Activated CD8-positive, alpha-beta memory T cell treated with anti-CD3 and anti-CD28 coated beads, Interleukin-2, amount 50 U/mL, for 48 hours (primary cell): Measurements from ENCODE around the gene ACTA1.
"Not testable (repeated sequence)": the region's sequence is repeated elsewhere in the genome, so short reads cannot be mapped to it uniquely, and the experiment has no call there.

Source experiments
- DNase-seq: peaks from one replicate; pipeline ENCODE4 v3.0.0-alpha.2; 2020

The ACTA1 gene

GRCh38 chr1:229434005-229434640 lies at the start of gene ACTA1:
TSS of gene ACTA1 (minus strand) at chr1:229434094. CDS start at chr1:229433115, 979 bp downstream.
- no peak for DNase-seq

- DNase-seq: no peak
These were observed 48.6 kb upstream of the ACTA1 start for GRCh38 chr1:229482511-229482910.

GRCh38 chr1:229480495-229480894 lies 46.6 kb upstream of the ACTA1 start:
- DNase-seq: no peak

GRCh38 chr1:229479660-229480399 lies 45.9 kb upstream of the ACTA1 start:
- DNase-seq: no peak

DNA sequence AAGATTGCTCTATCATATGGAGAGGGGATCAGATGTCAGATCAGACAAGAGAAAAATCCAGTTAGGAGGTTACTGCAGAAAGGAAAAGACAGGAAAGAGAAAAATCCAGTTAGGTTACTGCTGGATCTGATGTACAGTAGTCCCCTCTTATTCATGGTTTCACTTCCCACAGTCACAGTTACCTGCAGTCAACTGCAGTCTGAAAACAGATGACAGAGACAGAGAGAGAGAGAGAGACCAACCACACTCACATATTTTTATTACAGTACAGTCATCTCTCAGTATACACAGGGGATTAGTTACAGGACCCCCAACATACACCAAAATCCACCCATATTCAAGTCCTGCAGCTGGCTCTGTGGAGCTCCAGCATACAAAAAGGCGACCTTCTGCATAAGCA lies 45.0 kb upstream of the ACTA1 start:
- DNase-seq: no peak

- not testable (repeated sequence) for DNase-seq
These were observed 42.0 kb upstream of the ACTA1 start for GRCh38 chr1:229475859-229476258.

DNA sequence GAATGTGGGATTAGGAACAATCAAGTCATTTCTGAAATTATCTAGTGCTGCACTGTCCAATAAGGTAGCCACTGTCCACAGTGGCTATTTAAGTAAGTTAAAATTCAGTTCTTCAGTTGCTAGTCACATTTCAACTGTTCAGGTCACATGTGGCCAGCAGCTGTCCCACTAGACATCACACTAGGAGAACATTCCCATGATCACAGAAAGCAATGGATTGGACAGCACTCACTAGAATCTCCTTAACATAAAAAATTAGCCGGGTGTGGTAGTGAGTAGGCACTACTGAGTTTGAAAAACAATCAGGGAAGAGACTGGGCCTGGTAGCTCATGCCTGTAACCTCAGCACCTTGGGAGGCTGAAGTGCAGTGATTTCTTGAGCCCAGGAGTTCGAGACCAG lies 40.6 kb upstream of the ACTA1 start:
- DNase-seq: no peak

DNA sequence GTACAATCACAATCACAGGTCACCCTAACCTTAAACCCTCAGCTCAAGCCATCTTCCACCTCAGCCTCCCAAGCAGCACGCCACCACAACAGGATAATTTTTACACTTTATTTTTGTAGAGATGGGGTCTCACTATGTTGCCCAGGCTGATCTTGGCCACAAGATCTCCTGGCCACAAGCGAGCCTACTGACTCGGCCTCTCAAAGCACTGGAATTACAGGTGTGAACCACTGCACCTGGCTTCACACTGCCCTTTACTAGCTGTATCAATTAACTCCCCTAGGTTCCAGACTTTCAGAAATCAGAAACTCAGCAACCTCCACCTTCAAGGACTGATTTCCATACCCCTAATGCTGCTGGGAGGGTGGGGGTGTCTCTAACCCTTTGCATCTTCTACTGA lies 37.3 kb upstream of the ACTA1 start:
- DNase-seq: no peak

GRCh38 chr1:229470406-229471043 lies 36.6 kb upstream of the ACTA1 start:
- no peak for DNase-seq

- no peak for DNase-seq
These were observed 33.0 kb upstream of the ACTA1 start for GRCh38 chr1:229466887-229467286.

GRCh38 chr1:229464672-229465071 lies 30.8 kb upstream of the ACTA1 start:
- no peak for DNase-seq

DNA sequence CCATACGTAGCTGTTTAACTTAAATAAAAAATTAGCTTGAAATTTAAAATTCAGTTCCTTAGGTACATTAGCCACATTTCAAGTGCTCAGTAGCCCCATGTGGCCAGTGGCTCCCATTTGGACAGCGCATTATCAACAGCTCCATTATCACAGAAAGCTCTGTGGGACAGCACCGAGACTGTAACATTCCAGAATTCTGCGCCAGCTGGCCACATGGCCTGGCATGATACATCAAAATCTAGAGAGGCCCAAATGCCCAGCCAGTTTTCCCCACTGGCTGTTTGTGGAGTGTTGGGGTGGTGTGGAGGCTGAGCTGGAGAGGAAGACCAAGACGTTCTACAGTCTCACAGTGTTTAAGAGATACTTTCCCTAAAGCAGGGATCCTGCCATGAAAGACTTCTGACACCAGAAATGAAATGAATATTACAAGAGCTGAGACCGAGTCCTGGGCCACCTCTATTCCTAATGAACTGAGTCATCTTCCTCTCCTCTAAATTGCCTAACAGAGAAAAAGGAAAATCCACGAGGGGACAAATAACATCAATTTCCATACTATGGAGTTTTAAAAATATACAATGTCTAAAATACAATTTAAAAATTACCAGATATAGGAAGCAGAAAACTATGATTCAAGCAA lies 27.3 kb upstream of the ACTA1 start:
- no peak for DNase-seq

DNA sequence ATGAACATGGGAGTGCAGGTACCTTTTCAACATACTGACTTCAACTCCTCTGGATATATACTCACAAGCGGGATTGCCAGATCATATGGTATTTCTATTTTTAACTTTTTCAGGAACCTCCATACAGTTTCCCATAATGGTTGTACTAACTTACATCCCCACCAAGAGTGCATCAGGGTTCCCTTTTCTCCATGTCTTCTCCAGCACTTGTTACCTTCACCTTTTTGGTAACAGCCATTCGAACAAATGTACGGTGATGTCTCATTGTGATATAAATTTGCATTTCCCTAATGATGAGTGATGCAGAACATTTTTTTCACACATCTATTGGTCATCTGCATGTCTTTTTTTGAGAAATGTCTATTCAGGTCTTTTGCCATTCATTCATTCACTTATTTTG lies 25.9 kb upstream of the ACTA1 start:
- DNase-seq: no peak

GRCh38 chr1:229457436-229457835 lies 23.5 kb upstream of the ACTA1 start:
- no peak for DNase-seq

GRCh38 chr1:229456016-229456415 lies 22.1 kb upstream of the ACTA1 start:
- no peak for DNase-seq

DNA sequence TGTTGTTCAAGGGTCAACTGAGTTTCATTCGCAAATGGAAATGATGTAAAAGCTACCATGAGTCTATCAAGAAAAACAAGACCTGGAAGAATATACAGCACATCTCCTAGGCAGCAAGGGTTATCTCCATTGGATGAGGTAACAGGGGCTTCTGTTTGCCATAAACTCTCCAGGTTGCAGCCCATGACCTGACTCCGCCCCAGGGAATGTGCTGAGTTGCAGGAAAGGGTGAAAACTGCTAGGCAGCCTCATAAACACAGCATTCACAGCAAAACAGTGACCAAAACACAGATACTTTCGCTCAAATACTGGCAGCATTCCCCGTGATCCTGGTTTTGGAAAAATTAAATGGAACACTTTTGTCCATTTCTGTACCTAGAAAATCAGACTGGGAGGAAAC lies 20.2 kb upstream of the ACTA1 start:
- no peak for DNase-seq

DNA sequence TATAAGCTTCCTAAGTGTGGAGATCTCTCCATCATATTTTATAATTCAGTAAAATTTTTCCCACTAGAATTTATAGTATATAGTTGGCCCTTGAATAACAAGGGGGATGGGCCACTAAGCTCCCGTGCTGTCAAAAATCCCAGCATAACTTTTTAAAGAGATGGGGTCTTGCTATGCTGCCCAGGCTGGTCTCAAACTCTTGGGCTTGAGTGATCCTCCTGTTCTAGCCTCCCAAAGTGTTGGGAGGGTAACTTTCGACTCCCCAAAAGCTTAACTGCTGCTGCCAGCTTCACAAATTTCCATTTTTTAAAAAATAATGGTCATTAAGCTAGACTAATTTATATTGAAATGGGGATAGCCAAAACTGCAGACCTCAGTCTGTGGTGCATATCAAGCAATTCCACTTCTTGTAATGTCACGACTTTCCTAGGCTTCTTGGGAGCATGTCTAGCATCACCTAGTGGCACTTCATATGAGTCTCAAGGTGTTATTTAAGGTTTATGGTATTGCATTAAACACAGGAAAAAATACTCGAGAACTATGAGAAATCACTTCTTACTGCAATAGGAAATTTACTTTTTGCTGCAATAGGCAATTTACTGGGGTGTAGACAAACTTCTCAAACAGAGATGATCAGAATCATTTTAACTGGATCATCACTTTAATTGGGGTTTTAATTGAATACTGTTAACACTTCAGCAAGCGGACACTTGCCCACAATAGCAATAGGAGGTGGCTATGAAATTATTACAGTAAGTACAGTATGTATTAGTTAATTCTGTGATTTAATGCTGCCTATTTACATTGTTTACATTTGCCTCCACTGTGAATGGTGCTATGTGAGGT lies 19.3 kb upstream of the ACTA1 start:
- no peak for DNase-seq

GRCh38 chr1:229448845-229449244 lies 15.0 kb upstream of the ACTA1 start:
- no peak for DNase-seq

GRCh38 chr1:229448354-229448753 lies 14.5 kb upstream of the ACTA1 start:
- DNase-seq: no peak

DNA sequence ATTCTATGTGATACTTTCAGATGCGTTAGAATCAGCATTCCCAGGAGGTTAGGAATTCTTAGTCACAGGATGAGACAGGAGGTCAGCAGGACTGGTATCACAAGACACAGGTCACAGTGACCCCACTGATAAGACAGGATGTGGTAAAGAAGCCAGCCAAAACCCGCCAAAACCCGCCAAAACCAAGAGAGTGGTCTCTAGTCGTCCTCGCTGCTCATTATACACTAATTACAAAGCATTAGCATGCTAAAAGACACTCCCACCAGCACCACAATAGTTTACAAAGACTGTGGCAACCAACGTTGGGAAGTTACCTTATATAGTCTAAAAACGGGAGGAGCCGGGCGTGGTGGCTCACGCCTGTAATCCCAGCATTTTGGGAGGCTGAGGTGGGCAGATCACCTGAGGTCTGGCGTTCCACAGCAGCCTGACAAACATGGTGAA lies 13.9 kb upstream of the ACTA1 start:
- DNase-seq: no peak

DNA sequence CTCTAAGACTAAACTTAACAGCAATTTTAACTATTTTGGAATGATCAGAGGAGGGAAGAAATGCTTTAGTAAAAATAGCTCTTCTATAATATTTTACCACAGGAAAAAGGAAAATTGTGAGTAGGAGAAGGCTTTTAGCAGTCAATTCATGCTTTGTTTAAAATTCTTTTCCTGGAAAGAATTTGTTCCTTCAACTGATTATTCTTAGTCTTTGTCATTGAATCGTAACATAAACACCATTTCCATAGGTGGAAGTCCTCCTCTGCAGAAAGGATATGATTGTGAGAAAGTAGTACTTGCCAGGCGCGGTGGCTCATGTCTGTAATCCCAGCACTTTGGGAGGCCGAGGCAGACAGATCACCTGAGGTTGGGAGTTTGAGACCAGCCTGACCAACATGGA lies 11.9 kb upstream of the ACTA1 start:
- no peak for DNase-seq

- no peak for DNase-seq
These were observed 7.1 kb upstream of the ACTA1 start for GRCh38 chr1:229440851-229441537.
